ENCODE results near the gene ANAPC2. TPM values are rescaled to one million over a fixed set of nuclear protein-coding genes. Genes with fewer than 3 reads are reported as not detected.

ANAPC2 gene
- total RNA-seq, 1 experiment from 2014 or later, result 46.0 TPM

- in situ Hi-C loops (cut with HindIII; ENCODE audit: low pct_unique_long_range_greater_than_20kb, low sequenced_read_pairs) (no loop called here), intact Hi-C loops (cut with micrococcal nuclease; ENCODE audit: unreplicated experiment) (no loop called here)
- Histone ChIP-seq H3K4me1 (ENCODE audit: control insufficient read depth, insufficient read depth, low read length) (peaks cover 6% of the 10 kb centered on the region), H3K36me3 (ENCODE audit: control insufficient read depth, insufficient read depth, low read length) (no peaks in the 10 kb centered on the region), H3K9me3 (ENCODE audit: control insufficient read depth, insufficient read depth, low read depth, low read length) (no peaks in the 10 kb centered on the region), H3K4me3 (ENCODE audit: low read depth in 2 of 2, low read length in 2 of 2) (no peak overlapping the region), H3K27ac (ENCODE audit: low read length) (no peak overlapping the region), H3K27me3 (ENCODE audit: control insufficient read depth, insufficient read depth, low read length) (no peaks in the 10 kb centered on the region)
- DNase-seq (ENCODE audit: low read depth, low spot score) (no peak), ATAC-seq (no peak)
- POLR2A ChIA-PET, result no interaction called here
- CTCF ChIA-PET, result no interaction called here
- BruUV-seq (replicated peaks), result no TSS peak
- TF ChIP-seq SIN3A (IDR thresholded peaks at IDR 0.05; ENCODE audit: borderline replicate concordance, insufficient read depth, low read depth, low read length) (no peak), POLR2AphosphoS5 (IDR thresholded peaks at IDR 0.05; ENCODE audit: low read depth, low read length) (no peak), TCF7L2 (IDR thresholded peaks at IDR 0.05; ENCODE audit: low read depth, low read length) (no peak)
- TF ChIP-seq, protein P1, sequence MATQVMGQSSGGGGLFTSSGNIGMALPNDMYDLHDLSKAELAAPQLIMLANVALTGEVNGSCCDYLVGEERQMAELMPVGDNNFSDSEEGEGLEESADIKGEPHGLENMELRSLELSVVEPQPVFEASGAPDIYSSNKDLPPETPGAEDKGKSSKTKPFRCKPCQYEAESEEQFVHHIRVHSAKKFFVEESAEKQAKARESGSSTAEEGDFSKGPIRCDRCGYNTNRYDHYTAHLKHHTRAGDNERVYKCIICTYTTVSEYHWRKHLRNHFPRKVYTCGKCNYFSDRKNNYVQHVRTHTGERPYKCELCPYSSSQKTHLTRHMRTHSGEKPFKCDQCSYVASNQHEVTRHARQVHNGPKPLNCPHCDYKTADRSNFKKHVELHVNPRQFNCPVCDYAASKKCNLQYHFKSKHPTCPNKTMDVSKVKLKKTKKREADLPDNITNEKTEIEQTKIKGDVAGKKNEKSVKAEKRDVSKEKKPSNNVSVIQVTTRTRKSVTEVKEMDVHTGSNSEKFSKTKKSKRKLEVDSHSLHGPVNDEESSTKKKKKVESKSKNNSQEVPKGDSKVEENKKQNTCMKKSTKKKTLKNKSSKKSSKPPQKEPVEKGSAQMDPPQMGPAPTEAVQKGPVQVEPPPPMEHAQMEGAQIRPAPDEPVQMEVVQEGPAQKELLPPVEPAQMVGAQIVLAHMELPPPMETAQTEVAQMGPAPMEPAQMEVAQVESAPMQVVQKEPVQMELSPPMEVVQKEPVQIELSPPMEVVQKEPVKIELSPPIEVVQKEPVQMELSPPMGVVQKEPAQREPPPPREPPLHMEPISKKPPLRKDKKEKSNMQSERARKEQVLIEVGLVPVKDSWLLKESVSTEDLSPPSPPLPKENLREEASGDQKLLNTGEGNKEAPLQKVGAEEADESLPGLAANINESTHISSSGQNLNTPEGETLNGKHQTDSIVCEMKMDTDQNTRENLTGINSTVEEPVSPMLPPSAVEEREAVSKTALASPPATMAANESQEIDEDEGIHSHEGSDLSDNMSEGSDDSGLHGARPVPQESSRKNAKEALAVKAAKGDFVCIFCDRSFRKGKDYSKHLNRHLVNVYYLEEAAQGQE (IDR thresholded peaks at IDR 0.05; ENCODE audit: insufficient read depth in 1 of 2, low read depth in 2 of 2, low read length in 1 of 2), result no peak
- TF ChIP-seq, protein P2, sequence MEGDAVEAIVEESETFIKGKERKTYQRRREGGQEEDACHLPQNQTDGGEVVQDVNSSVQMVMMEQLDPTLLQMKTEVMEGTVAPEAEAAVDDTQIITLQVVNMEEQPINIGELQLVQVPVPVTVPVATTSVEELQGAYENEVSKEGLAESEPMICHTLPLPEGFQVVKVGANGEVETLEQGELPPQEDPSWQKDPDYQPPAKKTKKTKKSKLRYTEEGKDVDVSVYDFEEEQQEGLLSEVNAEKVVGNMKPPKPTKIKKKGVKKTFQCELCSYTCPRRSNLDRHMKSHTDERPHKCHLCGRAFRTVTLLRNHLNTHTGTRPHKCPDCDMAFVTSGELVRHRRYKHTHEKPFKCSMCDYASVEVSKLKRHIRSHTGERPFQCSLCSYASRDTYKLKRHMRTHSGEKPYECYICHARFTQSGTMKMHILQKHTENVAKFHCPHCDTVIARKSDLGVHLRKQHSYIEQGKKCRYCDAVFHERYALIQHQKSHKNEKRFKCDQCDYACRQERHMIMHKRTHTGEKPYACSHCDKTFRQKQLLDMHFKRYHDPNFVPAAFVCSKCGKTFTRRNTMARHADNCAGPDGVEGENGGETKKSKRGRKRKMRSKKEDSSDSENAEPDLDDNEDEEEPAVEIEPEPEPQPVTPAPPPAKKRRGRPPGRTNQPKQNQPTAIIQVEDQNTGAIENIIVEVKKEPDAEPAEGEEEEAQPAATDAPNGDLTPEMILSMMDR (IDR thresholded peaks at IDR 0.05), result no peak
Measured at GRCh38 chr9:137173796-137174664, 14.3 kb downstream of the ANAPC2 start.

DNA sequence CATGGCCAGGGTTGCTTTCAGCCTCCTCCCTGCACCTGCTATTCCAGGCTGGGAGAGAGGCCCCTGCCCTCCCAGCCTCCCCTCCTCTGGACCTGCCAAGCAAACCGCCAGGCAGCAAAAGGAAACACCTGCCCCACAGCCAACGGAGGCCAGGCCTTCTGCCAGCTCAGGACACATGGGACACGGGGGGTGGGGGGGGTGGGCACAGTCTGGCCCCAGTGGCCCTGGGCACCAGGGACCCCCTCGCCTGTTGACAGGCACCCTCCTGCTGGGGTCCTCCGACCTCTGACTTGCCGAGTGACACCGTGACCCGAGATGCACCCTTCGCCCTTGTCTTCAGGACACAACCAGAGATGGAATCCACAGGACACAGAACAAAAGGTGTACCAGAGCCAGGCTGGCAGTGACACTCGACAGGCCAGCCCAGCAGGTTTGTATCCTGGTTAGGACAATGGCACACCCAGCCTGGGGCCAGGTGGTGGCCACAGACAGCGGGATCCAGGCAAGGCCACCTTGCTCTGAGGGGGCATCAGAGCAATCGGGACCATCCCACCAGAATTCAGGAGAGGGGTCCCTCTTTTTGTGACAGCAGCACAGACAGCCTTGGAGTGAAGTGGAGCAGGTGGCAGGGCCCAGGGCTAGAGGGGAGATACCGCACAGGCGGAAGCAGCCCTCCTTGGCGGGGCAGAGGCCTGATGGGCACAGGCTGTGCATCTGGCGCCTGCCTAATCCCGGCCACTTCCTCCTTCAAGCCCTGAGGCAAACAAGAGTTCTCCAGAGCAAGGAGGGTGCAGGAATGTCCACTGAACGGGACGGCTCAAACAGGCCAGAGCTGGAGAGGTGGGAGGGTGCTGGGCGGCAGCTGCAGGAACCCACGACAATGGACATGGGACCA lies 15.2 kb downstream of the ANAPC2 start:
- POLR2A ChIA-PET, result no interaction called here
- Histone ChIP-seq H3K27me3 (ENCODE audit: control insufficient read depth, insufficient read depth, low read length) (no peaks in the 10 kb centered on the region), H3K9me3 (ENCODE audit: control insufficient read depth, insufficient read depth, low read depth, low read length) (no peaks in the 10 kb centered on the region), H3K4me3 (ENCODE audit: low read depth in 2 of 2, low read length in 2 of 2) (no peak overlapping the region), H3K36me3 (ENCODE audit: control insufficient read depth, insufficient read depth, low read length) (no peaks in the 10 kb centered on the region), H3K4me1 (ENCODE audit: control insufficient read depth, insufficient read depth, low read length) (peaks cover 6% of the 10 kb centered on the region), H3K27ac (ENCODE audit: low read length) (no peak overlapping the region)
- in situ Hi-C loops (cut with HindIII; ENCODE audit: low pct_unique_long_range_greater_than_20kb, low sequenced_read_pairs) (no loop called here), intact Hi-C loops (cut with micrococcal nuclease; ENCODE audit: unreplicated experiment) (no loop called here)
- DNase-seq (ENCODE audit: low read depth, low spot score) (no peak), ATAC-seq (no peak)
- CTCF ChIA-PET, result no interaction called here
- BruUV-seq (replicated peaks), result no TSS peak
- TF ChIP-seq SIN3A (IDR thresholded peaks at IDR 0.05; ENCODE audit: borderline replicate concordance, insufficient read depth, low read depth, low read length) (no peak), POLR2AphosphoS5 (IDR thresholded peaks at IDR 0.05; ENCODE audit: low read depth, low read length) (no peak), TCF7L2 (IDR thresholded peaks at IDR 0.05; ENCODE audit: low read depth, low read length) (no peak)
- TF ChIP-seq, protein P2 (IDR thresholded peaks at IDR 0.05), result no peak
- TF ChIP-seq, protein P1 (IDR thresholded peaks at IDR 0.05; ENCODE audit: insufficient read depth in 1 of 2, low read depth in 2 of 2, low read length in 1 of 2), result no peak

All from Panc1 (cell line).